ENCODE data around the gene MICAL1.

Gene MICAL1

DNA sequence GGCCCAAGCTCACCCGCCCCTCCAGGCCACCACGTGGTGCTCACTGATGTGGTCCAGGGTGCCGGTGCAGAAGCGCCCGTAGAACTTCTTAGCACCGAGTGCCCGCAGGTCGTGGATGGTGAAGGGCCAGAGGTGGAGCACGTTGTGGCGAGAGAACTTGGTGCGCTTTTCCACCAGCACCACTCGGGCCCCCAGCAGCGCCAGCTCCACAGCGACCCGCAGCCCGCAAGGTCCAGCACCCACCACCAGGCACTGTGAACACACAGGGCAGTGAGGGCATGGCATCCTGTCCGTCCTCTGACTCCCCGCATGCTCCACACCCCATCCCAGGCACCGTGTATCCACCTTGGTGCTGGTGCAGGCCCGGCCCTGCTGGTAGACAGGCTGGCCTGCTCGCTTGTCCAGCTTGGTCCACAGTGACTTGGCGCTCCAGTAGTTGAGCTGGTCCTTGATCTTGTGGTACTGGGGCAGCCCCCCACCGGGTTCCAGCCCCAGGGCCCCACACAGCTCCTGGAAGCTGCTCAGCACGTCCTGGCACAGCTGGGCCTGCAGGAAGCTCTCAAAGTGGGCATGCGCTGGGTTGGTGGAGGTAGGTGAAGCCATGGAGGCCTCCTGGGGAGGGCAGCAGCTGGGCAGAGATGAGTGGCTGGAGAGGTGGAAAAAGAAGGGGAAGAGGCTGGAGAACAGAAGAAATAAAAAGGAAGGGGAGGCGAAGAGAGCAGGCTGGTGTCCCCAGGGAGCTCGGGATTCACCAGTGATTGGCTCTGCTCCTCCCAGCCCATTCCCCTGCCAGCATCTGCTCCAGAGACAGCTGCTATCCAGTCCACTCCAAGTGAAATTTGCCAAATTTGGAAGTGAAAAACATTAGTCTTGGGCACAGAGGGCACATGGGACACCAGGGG, 1.7 kb downstream of the MICAL1 start:
- DNase-seq (ENCODE audit: low read depth) = no peak

DNA sequence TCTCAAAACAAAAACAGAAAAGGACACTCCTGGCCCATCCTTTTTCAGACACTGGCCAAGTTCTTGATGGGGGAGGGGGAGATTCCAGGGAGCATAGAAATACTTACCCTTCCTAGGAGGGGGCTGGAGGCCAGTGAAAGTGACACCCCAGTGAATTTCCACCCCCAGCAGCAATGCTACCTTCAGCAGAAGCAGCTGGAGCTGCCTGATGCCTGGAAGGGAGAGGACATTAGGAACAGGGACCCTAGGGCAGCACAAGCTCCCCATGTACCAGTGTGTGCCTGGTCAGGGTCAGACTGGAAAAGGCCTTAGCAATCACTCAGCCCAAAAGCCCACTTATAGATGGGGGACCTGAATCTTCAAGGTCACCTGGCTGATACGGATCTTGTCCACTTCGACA, 2.4 kb downstream of the MICAL1 start:
- TF ChIP-seq, protein P1, sequence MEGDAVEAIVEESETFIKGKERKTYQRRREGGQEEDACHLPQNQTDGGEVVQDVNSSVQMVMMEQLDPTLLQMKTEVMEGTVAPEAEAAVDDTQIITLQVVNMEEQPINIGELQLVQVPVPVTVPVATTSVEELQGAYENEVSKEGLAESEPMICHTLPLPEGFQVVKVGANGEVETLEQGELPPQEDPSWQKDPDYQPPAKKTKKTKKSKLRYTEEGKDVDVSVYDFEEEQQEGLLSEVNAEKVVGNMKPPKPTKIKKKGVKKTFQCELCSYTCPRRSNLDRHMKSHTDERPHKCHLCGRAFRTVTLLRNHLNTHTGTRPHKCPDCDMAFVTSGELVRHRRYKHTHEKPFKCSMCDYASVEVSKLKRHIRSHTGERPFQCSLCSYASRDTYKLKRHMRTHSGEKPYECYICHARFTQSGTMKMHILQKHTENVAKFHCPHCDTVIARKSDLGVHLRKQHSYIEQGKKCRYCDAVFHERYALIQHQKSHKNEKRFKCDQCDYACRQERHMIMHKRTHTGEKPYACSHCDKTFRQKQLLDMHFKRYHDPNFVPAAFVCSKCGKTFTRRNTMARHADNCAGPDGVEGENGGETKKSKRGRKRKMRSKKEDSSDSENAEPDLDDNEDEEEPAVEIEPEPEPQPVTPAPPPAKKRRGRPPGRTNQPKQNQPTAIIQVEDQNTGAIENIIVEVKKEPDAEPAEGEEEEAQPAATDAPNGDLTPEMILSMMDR (IDR thresholded peaks at IDR 0.05; ENCODE audit: insufficient read depth, low read depth, low read length, missing control alignments) = no peak
- H3K4me3 ChIP-seq (ENCODE audit: low read depth, low read length) = no peak overlapping the region
- DNase-seq (ENCODE audit: low read depth) = no peak

More for the DNA sequence above, 1.7 kb downstream of the MICAL1 start:
- H3K4me3 ChIP-seq (ENCODE audit: low read depth, low read length) = peak overlapping the region; percentile 86
- TF ChIP-seq, protein P1 (IDR thresholded peaks at IDR 0.05; ENCODE audit: insufficient read depth, low read depth, low read length, missing control alignments) = no peak

DNA sequence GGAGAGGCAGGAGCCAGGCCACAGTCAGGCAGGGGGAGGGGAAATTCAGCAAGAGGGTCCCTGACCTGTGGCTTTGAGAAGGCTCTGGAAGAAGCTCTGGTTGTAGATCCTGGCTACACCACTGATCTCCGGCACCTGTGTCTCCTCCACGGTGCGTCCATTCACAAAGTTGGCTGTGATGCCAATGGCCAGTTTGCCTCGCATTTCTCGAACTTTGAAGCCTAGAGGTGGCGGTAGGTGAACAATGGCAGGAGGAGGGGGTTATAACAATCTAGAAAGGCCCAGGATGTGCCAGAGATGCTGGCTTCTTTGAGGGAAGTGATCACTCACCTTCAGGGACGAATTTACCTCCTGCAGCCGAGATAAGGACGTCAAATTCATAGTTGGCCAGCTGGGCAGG, 3.4 kb downstream of the MICAL1 start:
- TF ChIP-seq, protein P1 (IDR thresholded peaks at IDR 0.05; ENCODE audit: insufficient read depth, low read depth, low read length, missing control alignments) = no peak
- no peak overlapping the region for H3K4me3 ChIP-seq (ENCODE audit: low read depth, low read length)
- no peak for DNase-seq (ENCODE audit: low read depth)

DNA sequence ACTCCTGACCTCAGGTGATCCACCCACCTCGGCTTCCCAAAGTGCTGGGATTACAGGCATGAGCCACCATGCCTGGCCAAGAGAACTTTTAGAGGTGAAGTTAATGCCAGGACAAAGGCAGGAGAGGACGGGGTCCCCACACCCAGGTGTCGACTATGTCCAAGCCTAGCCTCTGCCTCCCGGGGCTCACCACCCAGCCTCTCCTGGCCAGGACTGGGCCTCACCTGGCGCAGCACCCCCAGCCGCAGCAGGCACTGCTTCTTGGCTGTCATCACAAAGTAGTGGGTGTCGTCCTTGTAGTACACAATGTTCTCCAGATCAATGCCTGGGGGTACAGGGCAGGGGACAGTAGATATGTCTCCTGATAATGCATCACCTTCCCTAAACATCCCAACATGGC, 4.2 kb downstream of the MICAL1 start:
- TF ChIP-seq, protein P1 (IDR thresholded peaks at IDR 0.05; ENCODE audit: insufficient read depth, low read depth, low read length, missing control alignments) = no peak
- no peak for DNase-seq (ENCODE audit: low read depth)
- H3K4me3 ChIP-seq (ENCODE audit: low read depth, low read length) = no peak overlapping the region

DNA sequence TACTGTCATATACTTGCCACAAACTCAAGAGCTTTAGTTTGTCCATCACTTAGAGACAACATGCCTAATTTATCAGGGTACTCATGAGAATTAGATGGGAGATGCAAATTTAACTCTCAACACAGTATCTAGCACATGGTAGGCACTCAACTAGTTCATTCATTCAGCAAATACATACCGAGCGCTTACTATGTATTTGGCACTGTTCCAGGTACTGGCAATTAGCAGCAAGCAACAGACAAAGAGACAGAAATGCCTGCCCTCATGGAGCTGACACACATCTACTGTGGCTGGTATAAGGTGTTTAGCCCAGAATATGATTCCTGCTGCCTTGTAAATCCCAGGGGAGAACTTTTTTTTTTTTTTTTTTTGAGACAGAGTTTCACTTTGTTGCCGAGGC, 4.8 kb downstream of the MICAL1 start:
- DNase-seq (ENCODE audit: low read depth) = no peak
- H3K4me3 ChIP-seq (ENCODE audit: low read depth, low read length) = no peak overlapping the region
- TF ChIP-seq, protein P1 (IDR thresholded peaks at IDR 0.05; ENCODE audit: insufficient read depth, low read depth, low read length, missing control alignments) = no peak

DNA sequence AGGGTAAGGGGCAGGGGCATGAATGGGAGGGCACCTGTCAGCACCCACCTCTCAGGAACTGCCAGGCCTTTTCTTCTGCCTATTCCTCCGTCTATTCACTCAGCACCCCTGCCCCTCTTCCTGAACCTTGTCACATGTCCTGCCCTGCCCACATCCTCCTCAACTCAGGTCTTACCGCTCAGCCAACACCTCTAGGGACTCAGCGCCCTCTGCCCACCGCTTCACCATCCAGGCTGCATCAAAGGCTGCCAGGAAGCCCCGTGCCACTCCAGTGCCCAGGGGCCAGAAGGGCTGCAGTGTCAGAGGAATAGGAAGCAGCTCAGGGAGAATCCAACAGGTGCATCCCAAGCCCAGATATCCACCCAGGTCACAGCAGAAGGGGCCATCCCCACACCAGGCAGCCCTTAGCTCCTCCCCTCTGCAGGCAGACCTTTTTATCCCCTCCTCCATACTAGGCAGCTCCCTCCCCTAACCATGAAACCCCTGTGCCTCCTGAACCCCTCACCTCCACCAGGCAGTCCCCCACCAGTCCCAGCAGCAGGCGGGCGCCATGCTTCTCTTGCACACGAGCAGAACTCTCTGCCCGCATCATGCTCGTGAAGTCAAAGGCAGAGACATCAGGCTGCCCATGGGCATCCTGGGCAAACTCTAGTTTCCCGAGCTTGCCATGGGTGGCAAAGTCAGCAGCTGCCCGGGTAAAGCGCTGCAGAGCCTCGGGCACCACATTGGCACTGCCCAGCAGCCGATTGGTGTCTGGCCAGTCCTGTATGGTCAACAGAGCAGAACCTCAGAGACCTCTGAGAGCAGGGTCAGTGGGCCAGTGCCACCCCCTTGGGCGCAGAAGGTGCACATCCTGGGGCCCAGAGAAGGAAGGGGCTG, 5.5 kb downstream of the MICAL1 start:
- TF ChIP-seq, protein P1 (IDR thresholded peaks at IDR 0.05; ENCODE audit: insufficient read depth, low read depth, low read length, missing control alignments) = no peak
- no peak overlapping the region for H3K4me3 ChIP-seq (ENCODE audit: low read depth, low read length)
- no peak for DNase-seq (ENCODE audit: low read depth)

All from GM12865 (cell line).